ENCODE measurements around the gene DAZ2.
"Not testable (repeated sequence)": the region's sequence is repeated elsewhere in the genome, so short reads cannot be mapped to it uniquely, and the experiment has no call there.

The DAZ2 gene

GRCh38 chrY:23219233-23219632, at the start of gene DAZ2:
Gene DAZ2 (plus strand): TSS chrY:23219533. CDS start chrY:23219741, 208 bp downstream.
- not testable (repeated sequence) for DNase-seq

- not testable (repeated sequence) for DNase-seq
These were observed 20.4 kb upstream of the DAZ2 start, which contains the start of gene DAZ1 for GRCh38 chrY:23198908-23199307. Gene DAZ1 (minus strand): TSS chrY:23199008. CDS start chrY:23198800, 208 bp downstream.

GRCh38 chrY:23207455-23207854, 11.9 kb upstream of the DAZ2 start:
- not testable (repeated sequence) for DNase-seq

GRCh38 chrY:23209802-23210495, 9.4 kb upstream of the DAZ2 start:
- not testable (repeated sequence) for DNase-seq

- not testable (repeated sequence) for DNase-seq
These were observed 8.7 kb upstream of the DAZ2 start for GRCh38 chrY:23210681-23211080.

All from activated effector memory CD4-positive, alpha-beta T cell treated with anti-CD3 and anti-CD28 coated beads, Interleukin-2, amount 50 U/mL, for 16 hours (primary cell).